T-helper 17 cell (primary cell): ENCODE results near the gene CKAP4. TPM values are rescaled to one million over a fixed set of nuclear protein-coding genes. Genes with fewer than 3 reads are reported as not detected.
"Not testable (repeated sequence)": the region's sequence is repeated elsewhere in the genome, so short reads cannot be mapped to it uniquely, and the experiment has no call there.

ENCODE experiments used
- ATAC-seq: fragments of 150-1000 bp; cut with Tn5 transposase; 2 replicates; pipeline ENCODE4 v1.10.0; 2021; ENCODE audit warnings: mild to moderate bottlenecking, moderate library complexity
- DNase-seq, 3 donors: peaks; one replicate each; pipeline versions ENCODE4 v3.0.0 to v3.0.0-alpha.2; 2020 to 2021
- H3K9me3 ChIP-seq: one replicate; pipeline ENCODE4 v1.7.0; 2013; ENCODE audit warnings: low read length, mild to moderate bottlenecking; ENCODE audit not compliant: control insufficient read depth, poor library complexity, severe bottlenecking
- H3K27ac Mint-ChIP-seq: one replicate; pipeline ENCODE4 v1.8.0; 2022; ENCODE audit warnings: mild to moderate bottlenecking, moderate library complexity, mixed read lengths
- H3K27me3 Mint-ChIP-seq: one replicate; pipeline ENCODE4 v1.8.0; 2022; ENCODE audit warnings: mixed read lengths
- H3K36me3 Mint-ChIP-seq: one replicate; pipeline ENCODE4 v1.8.0; 2022; ENCODE audit warnings: low read depth, mixed read lengths
- H3K4me1 Mint-ChIP-seq: one replicate; pipeline ENCODE4 v1.8.0; 2022; ENCODE audit warnings: mild to moderate bottlenecking, mixed read lengths
- H3K4me3 Mint-ChIP-seq: one replicate; pipeline ENCODE4 v1.8.0; 2022; ENCODE audit warnings: mild to moderate bottlenecking, moderate library complexity, mixed read lengths
- total RNA-seq, 4 donors: library from RNA in 2 of 4; stranded (reverse) in 2 of 4; gene quantifications; one replicate each; pipeline ENCODE4 v1.2.3 and lab custom pipeline; 2022 to 2026

Gene CKAP4, protein sequence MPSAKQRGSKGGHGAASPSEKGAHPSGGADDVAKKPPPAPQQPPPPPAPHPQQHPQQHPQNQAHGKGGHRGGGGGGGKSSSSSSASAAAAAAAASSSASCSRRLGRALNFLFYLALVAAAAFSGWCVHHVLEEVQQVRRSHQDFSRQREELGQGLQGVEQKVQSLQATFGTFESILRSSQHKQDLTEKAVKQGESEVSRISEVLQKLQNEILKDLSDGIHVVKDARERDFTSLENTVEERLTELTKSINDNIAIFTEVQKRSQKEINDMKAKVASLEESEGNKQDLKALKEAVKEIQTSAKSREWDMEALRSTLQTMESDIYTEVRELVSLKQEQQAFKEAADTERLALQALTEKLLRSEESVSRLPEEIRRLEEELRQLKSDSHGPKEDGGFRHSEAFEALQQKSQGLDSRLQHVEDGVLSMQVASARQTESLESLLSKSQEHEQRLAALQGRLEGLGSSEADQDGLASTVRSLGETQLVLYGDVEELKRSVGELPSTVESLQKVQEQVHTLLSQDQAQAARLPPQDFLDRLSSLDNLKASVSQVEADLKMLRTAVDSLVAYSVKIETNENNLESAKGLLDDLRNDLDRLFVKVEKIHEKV
- 10 to 100 TPM; 12.4 to 14.4 TPM for total RNA-seq
- total RNA-seq (lab: John Stamatoyannopoulos, UW) = 13.0 to 24.8 reads per million in 2 donors

DNA sequence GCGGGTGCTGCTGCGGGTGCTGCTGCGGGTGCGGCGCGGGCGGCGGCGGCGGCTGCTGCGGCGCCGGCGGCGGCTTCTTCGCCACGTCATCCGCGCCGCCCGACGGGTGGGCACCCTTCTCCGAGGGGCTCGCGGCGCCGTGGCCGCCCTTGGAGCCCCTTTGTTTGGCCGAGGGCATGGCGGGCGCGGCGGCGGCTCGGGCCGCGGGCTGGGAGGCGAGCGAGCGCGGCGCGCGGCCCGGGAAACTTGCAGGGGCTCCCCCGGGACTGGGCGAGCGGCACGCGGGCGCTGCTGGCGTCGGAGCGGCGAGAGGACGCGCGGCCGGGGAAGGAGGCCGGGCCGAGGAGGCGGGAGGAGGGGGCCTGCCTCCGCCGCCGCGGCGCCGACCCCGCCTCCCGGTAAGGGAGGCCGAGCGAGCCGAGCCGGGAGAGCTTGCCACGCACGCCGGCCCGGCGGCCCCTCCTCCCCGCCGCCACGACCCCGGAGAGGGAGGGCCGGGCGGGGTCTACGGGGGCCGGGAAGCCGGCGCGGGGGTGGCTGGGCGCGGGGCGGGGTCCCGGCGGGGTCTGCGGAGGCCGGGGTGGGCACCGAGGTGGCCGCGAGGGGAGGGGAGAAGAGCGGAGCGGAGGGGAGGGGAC, at the start of gene CKAP4:
Gene CKAP4 (minus strand): TSS at position 347 of the 638 bp plus-strand sequence. CDS start 169 bp downstream, at position 178.
- H3K27ac Mint-ChIP-seq = peak within 1 kb of the TSS; percentile 93
- H3K4me3 Mint-ChIP-seq = peak within 1 kb of the TSS; percentile 88
- peaks cover 22% of the 10 kb centered on the region for H3K4me1 Mint-ChIP-seq
- ATAC-seq (peak; percentile 71), DNase-seq (peak; percentile 43 to 59 (median 54))
- H3K36me3 Mint-ChIP-seq = no peaks in the 10 kb centered on the region
- H3K9me3 ChIP-seq = no peaks in the 10 kb centered on the region
- no peaks in the 10 kb centered on the region for H3K27me3 Mint-ChIP-seq

DNA sequence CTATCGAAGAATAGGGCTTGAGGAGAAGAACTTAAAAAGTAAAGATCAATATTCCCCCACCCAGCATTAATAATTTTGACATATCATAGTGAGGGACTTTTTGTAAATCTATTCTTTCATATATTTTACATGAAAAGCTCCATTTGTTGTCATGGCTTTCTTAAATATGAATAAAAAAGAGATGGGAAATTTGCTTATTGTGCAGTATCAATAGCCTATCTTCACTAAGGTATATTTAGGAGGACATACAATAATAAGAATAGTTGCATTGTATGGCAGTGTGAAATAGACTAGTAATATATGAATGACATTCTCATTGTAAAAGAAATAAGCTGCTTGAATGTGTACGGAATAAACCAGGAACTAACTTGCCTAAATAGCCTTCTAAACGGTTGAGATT, 49.3 kb upstream of the CKAP4 start:
- DNase-seq = no peak
- Mint-ChIP-seq H3K27me3 (no peaks in the 10 kb centered on the region), H3K36me3 (no peaks in the 10 kb centered on the region), H3K27ac (no peak overlapping the region), H3K4me3 (no peak overlapping the region), H3K4me1 (peaks cover 15% of the 10 kb centered on the region)
- H3K9me3 ChIP-seq = no peaks in the 10 kb centered on the region
- no peak for ATAC-seq

DNA sequence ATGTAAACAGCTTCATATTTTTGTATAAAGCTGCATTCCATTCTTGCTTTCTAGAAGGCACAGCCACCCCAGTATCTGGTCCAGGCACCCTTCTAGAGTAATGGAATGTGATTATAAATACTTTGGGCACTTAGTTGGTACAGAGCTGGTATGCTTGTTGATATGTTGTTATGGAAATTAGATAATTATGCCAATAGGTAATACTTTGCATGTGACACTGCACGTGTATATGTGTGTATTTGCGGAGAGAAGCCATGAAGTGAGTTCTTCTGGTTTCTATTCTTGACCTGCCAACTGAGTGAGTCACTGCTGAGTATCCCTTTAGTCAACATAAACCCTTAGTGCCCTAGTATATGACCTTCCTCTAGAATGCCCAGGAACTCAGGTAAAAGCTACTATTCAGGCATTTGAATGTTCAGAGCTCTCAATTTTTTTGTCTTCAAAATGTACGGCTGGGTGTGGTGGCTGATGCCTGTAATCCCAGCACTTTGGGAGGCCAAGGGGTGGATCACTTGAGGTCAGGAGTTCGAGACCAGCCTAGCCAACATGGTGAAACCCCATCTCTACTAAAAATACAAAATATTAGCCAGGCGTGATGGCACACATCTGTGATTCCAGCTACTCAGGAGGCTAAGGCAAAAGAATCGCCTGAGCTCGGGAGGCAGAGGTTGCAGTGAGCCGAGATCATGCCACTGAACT, 48.5 kb upstream of the CKAP4 start:
- H3K36me3 Mint-ChIP-seq = no peaks in the 10 kb centered on the region
- no peak overlapping the region for H3K4me3 Mint-ChIP-seq
- H3K27ac Mint-ChIP-seq = no peak overlapping the region

DNA sequence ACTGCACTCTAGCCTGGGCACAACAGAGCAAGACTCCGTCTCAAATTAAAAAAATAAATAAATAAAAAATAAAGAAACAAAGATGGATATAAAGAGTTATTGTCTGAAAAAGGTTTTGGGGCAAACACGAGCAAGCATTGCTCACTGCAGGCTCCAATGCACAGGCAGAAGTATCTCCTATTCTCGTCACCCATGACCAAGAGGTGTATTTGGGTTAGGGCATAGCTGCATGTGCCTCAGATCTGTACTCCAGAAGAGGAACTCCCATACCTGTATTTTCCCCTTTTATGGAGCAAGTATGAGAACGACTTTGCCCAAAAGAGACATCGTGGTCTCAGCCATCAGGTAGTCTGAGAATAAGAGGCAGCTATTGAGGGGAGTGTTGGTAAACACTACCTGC, 44.5 kb upstream of the CKAP4 start:
- Mint-ChIP-seq H3K36me3 (no peaks in the 10 kb centered on the region), H3K4me1 (peaks cover 10% of the 10 kb centered on the region), H3K27me3 (no peaks in the 10 kb centered on the region), H3K27ac (no peak overlapping the region), H3K4me3 (no peak overlapping the region)
- no peak for DNase-seq
- ATAC-seq = no peak
- H3K9me3 ChIP-seq = no peaks in the 10 kb centered on the region

More for the DNA sequence above, 48.5 kb upstream of the CKAP4 start:
- ATAC-seq = no peak
- no peak for DNase-seq
- H3K4me1 Mint-ChIP-seq = peaks cover 9% of the 10 kb centered on the region
- H3K27me3 Mint-ChIP-seq = no peaks in the 10 kb centered on the region
- no peaks in the 10 kb centered on the region for H3K9me3 ChIP-seq

DNA sequence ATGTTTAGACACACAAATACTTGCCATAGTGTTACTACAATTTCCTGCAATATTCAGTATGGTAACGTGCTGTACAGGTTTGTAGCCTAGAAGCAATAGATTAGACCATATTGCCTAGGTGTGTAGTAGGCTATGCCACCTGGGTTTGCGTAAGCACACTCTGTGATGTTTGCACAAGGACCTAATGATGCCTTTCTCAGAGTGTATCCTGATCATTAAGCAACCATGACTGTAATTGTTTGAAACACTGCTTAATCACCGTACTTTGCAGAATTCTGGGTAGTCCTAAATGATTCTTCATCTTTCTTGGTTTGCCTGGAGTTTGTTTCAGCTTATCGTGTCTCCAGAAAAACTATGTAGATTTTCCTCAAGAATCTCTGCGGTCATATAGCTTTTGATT, 43.5 kb upstream of the CKAP4 start:
- Mint-ChIP-seq H3K27me3 (no peaks in the 10 kb centered on the region), H3K4me3 (no peak overlapping the region), H3K27ac (no peak overlapping the region), H3K36me3 (no peaks in the 10 kb centered on the region), H3K4me1 (peaks cover 10% of the 10 kb centered on the region)
- DNase-seq (no peak), ATAC-seq (no peak)
- H3K9me3 ChIP-seq = no peaks in the 10 kb centered on the region

DNA sequence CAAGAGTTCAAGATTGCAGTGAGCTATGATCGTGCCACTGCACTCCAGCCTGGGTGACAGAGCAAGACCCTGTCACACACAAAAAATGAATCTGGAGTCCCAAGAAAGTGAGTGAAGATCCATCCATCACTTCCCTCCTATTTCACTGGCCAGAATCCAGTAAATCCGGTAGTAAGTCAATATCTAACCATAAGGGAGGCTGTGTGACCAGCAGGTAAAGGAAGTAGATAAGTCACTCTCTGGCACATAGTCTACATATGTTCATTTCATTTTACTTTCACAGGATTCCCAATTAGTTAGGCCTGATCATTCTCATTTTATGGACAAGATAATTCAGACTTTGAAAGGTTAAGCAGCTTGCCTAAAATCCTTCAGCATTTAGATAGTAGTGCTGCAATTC, 42.8 kb upstream of the CKAP4 start:
- no peaks in the 10 kb centered on the region for H3K9me3 ChIP-seq
- Mint-ChIP-seq H3K27ac (no peak overlapping the region), H3K4me3 (no peak overlapping the region), H3K36me3 (no peaks in the 10 kb centered on the region), H3K4me1 (peaks cover 12% of the 10 kb centered on the region), H3K27me3 (no peaks in the 10 kb centered on the region)
- ATAC-seq (no peak), DNase-seq (no peak)

DNA sequence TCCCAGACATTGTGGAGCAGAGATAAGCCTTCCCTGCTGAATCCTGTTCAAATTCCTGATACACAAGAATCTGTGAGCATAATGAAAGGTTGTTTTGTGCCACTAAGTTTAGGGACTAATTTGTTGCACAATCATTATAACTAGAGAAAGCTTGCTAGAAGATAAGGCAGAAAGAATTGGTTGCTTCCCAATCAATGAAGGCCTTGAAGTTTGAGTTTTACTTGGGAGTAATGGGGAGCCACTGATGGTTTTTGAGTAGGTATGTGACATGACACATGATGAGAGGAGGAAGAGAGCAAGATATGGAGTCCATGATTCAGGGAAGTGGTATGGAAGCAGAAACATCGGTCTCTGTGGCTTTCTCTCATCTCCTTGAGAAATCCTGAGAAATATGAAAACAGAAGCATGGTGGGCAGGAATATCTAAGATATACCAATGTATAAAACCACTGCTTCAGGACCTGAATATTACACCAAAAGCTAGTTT, 41.4 kb upstream of the CKAP4 start:
- DNase-seq = no peak
- Mint-ChIP-seq H3K27ac (no peak overlapping the region), H3K36me3 (no peaks in the 10 kb centered on the region), H3K4me3 (no peak overlapping the region), H3K4me1 (peaks cover 20% of the 10 kb centered on the region), H3K27me3 (peaks cover 12% of the 10 kb centered on the region)
- no peak for ATAC-seq
- H3K9me3 ChIP-seq = no peaks in the 10 kb centered on the region

DNA sequence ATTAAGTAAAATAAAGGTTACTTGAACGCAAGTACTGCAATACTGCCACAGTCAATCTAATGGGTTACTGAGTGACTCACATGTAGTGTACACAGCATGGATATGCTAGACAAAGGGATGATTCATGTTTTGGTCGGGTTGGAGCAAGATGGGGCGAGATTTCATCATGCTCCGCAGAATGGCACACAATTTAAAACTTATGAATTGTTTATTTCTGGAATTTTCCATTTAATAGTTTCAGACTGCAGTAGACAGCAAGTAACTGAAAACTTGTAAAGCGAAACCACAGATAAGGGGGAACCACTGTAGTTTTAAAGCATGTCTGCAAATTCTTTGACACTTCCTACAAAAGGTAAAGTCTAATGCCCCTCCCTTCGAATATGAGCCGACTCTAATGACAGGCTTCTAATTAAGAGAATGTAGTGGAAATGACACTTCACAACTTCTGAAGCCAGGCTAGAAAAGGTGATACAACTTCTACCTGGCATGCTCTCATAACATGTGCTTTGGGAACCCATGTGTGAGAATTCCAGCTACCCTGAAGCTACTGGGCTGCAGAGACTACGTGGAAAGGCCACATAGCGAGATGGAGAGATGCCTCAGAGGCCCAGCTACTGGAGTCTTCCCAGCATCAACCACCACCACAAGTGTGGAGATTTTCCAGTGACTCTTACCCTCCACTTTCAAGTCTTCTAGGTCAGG, 40.8 kb upstream of the CKAP4 start:
- no peaks in the 10 kb centered on the region for H3K9me3 ChIP-seq
- Mint-ChIP-seq H3K27me3 (peaks cover 13% of the 10 kb centered on the region), H3K27ac (no peak overlapping the region), H3K4me1 (peaks cover 20% of the 10 kb centered on the region), H3K36me3 (no peaks in the 10 kb centered on the region), H3K4me3 (no peak overlapping the region)
- ATAC-seq (no peak), DNase-seq (no peak)

DNA sequence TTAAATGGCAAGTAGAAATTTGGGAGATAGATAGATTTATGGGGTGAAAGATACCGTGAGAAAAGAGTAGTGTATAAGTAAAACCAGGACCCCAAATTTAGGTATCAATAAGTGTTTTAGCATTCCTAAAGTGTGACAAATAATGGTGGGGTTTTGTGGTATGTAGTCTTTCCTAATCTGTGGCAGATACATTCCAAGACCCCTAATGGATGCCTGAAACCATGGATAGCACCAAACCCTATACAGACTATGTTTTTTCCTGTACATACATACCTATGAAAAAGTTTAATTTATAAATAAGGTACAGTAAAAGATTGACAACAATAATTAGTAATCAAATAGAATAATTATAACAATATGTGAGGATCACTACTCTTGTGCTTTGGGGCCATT, 40.3 kb upstream of the CKAP4 start:
- H3K27ac Mint-ChIP-seq = no peak overlapping the region
- H3K36me3 Mint-ChIP-seq = no peaks in the 10 kb centered on the region
- no peaks in the 10 kb centered on the region for H3K9me3 ChIP-seq
- no peak for DNase-seq
- H3K27me3 Mint-ChIP-seq = peaks cover 13% of the 10 kb centered on the region
- no peak for ATAC-seq
- H3K4me3 Mint-ChIP-seq = no peak overlapping the region
- peaks cover 20% of the 10 kb centered on the region for H3K4me1 Mint-ChIP-seq

DNA sequence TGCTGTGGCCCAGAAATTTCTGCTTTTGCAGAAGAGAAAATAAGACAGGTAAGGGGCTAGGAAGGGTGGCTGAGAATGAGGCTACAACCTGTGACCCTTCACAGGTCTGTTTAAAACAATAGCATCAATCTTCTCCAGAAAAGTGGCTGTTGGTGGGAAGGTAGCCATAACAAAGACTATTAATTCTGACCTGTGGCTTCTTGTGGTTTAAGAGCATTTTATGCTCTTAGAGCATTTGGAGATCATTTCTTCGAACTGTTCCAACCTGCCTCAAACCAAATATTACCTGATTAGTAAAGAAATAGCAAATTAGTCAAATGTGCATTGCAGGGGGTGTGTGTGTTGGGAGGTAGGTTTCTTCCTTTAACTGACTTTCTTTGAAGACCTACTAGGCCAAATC, 39.5 kb upstream of the CKAP4 start:
- DNase-seq = no peak
- no peak for ATAC-seq

DNA sequence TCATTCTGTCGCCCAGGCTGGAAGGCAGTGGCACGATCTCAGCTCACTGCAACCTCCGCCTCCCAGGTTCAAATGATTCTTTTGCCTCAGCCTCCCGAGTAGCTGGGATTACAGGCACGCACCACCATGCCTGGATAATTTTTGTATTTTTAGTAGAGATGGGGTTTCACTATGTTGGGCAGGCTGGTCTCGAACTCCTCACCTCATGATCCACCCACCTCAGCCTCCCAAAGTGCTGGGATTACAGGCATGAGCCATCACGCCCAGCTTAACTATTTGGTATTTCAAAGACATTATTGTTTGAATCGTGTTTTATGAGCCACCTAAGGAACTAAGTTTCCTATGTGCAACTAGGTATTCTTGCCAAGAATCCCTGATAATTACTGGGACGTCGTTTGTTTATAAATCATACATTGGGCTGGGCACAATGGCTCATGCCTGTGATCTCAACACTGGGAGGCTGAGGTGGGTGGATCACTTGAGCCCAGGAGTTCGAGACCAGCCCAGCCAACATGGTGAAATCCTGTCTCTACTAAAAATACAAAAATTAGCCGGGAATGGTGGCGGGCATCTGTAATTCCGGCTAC, 38.8 kb upstream of the CKAP4 start:
- not testable (repeated sequence) for H3K9me3 ChIP-seq, DNase-seq, H3K4me3 Mint-ChIP-seq, H3K36me3 Mint-ChIP-seq, H3K27ac Mint-ChIP-seq, ATAC-seq
- Mint-ChIP-seq H3K27me3 (peaks cover 13% of the 10 kb centered on the region), H3K4me1 (peaks cover 23% of the 10 kb centered on the region)

More for the DNA sequence above, 39.5 kb upstream of the CKAP4 start:
- Mint-ChIP-seq H3K4me3 (no peak overlapping the region), H3K36me3 (no peaks in the 10 kb centered on the region), H3K27ac (no peak overlapping the region), H3K27me3 (peaks cover 13% of the 10 kb centered on the region), H3K4me1 (peaks cover 23% of the 10 kb centered on the region)
- no peaks in the 10 kb centered on the region for H3K9me3 ChIP-seq

DNA sequence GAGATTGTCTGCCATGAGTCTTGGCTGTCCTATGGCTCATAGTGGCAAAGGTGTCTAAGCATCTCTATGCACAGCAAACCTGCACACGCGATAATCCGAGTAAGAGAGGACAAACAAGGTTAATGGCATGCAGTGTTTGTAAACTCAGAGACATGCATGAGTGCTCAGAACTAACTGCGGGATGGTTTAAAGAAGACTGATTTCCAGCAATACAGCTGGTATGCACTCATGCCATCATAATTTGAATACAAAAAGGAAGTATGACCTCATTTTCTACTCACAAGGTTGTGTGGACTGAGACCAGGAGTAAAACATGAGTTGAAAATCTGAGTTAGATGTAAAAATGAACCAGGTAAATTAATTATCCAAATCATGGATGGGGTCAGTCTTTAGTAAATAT, 38.2 kb upstream of the CKAP4 start:
- Mint-ChIP-seq H3K36me3 (no peaks in the 10 kb centered on the region), H3K27ac (no peak overlapping the region), H3K27me3 (peaks cover 13% of the 10 kb centered on the region), H3K4me3 (no peak overlapping the region), H3K4me1 (peaks cover 23% of the 10 kb centered on the region)
- no peak for DNase-seq
- no peak for ATAC-seq
- no peaks in the 10 kb centered on the region for H3K9me3 ChIP-seq
